ENCODE measurements around the gene EPHB3.

- no peak for TF ChIP-seq POLR2A (IDR thresholded peaks at IDR 0.05)
- no peak for TF ChIP-seq CTCF (IDR thresholded peaks at IDR 0.05 in 4 of 5, conservative IDR thresholded peaks at IDR 0.05 in 1 of 5)
Measured at GRCh38 chr3:184564685-184565385, 3.2 kb downstream of the EPHB3 start.

Data from gastrocnemius medialis (tissue), 4 donors.